ENCODE data around the gene MEN1.

DNA sequence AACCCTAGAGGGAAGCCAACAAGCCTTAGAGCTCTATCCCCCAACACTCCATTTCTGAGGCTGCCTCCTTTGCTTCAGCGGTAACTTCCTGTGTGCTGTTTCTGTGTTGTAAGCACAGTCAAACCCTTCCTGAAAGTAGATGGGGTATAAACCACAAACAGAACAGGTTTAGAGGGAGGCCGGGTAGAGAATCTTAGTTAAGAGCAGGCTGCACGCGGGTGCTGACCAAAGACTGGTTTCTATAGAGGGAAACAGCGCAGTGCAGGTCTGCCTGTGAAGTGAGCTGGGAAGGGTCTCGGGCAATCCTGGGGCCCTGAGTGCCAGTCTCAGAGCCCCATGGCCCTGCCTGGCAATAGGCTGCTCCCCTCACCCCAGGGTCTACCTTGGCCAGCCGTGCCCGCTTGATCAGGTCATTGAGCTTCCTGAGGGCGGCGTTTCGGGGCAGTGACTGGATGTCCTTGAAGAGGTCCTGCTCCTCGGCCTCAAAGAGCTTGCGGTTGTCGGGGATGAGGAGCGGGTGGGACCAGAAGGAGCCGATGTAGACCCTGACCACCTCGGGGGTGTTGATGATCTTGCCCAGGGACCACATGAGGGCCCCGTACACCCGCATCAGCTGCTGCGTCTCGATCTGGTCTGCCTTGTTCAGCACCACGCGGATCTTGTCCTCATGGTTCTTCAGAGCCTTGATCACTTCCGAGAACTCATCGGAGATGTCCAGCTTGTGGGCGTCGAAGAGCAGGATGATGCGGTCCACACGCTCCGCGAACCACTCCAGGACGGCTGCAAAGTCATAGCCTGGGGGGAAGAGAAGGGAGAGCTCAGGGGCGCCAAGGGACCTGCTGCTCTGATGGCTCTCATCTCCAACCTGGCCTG, 49.4 kb upstream of the MEN1 start:
- no peak for TF ChIP-seq EZH2 (IDR thresholded peaks at IDR 0.05; ENCODE audit: insufficient read depth, poor library complexity, severe bottlenecking)
- no peak for TF ChIP-seq EZH2phosphoT487 (IDR thresholded peaks at IDR 0.05; ENCODE audit: insufficient read depth, low read depth)
